CD14-positive monocyte (primary cell): ENCODE results near the gene TTC33. TPM values are rescaled to one million over a fixed set of nuclear protein-coding genes. Genes with fewer than 3 reads are reported as not detected.

Source experiments
- DNase-seq, 3 donors: peaks; one replicate each; pipeline ENCODE4 v3.0.0-alpha.2; 2011 to 2022
- H2AFZ ChIP-seq: 2 replicates; pipeline ENCODE4 v1.6.0; 2012; ENCODE audit warnings: mild to moderate bottlenecking, low read depth, low read length, inconsistent platforms; ENCODE audit not compliant: insufficient read depth, poor library complexity, severe bottlenecking
- H3K27ac ChIP-seq, 2 donors: 1 replicate in 1 of 2; 2 replicates in 1 of 2; pipeline ENCODE4 v1.5.1; 2012 to 2013; ENCODE audit warnings: low read length in 2 of 2, control low read depth in 1 of 2, inconsistent platforms in 1 of 2, low read depth in 1 of 2, mild to moderate bottlenecking in 1 of 2
- H3K27me3 ChIP-seq, 2 donors: one replicate each; pipeline versions ENCODE4 v1.6.0 to v1.6.1; 2011 to 2013; ENCODE audit warnings: low read length in 2 of 2; ENCODE audit not compliant: control insufficient read depth in 2 of 2, insufficient read depth in 2 of 2
- H3K36me3 ChIP-seq, 2 donors: replicated peaks in 1 of 2; 1 replicate in 1 of 2; 2 replicates in 1 of 2; pipeline versions ENCODE4 v1.5.1 to v1.6.1; 2012 to 2013; ENCODE audit warnings: low read length in 2 of 2, control low read depth in 1 of 2, inconsistent platforms in 1 of 2, mild to moderate bottlenecking in 1 of 2; ENCODE audit not compliant: insufficient read depth in 2 of 2, control insufficient read depth in 1 of 2
- H3K4me1 ChIP-seq, 2 donors: 1 replicate in 1 of 2; 2 replicates in 1 of 2; pipeline versions ENCODE4 v1.5.1 to v1.6.1; 2012 to 2013; ENCODE audit warnings: low read length in 2 of 2, control low read depth in 1 of 2, inconsistent platforms in 1 of 2, mild to moderate bottlenecking in 1 of 2, moderate library complexity in 1 of 2; ENCODE audit not compliant: insufficient read depth in 2 of 2, control insufficient read depth in 1 of 2
- H3K4me2 ChIP-seq: replicated peaks from 2 replicates; pipeline ENCODE3; 2012; ENCODE audit warnings: low read length, moderate library complexity, mild to moderate bottlenecking; ENCODE audit not compliant: poor library complexity, severe bottlenecking; ENCODE audit errors: extremely low read depth
- H3K4me3 ChIP-seq, 3 experiments: fragments of 200-600 bp in 1 of 3; sonication (generic) in 1 of 3; replicated peaks in 1 of 3; 1 replicate in 2 of 3; 2 replicates in 1 of 3; pipeline ENCODE4 v1.5.1; 2011 to 2013; ENCODE audit warnings: low read length in 3 of 3, mild to moderate bottlenecking in 3 of 3, control low read depth in 2 of 3, low read depth in 2 of 3, inconsistent platforms in 1 of 3, moderate library complexity in 1 of 3
- H3K79me2 ChIP-seq: 2 replicates; pipeline ENCODE4 v1.6.0; 2012; ENCODE audit warnings: mild to moderate bottlenecking, control low read depth, inconsistent platforms, low read length, moderate library complexity; ENCODE audit not compliant: insufficient read depth
- H3K9ac ChIP-seq: 2 replicates; pipeline ENCODE4 v1.6.0; 2017; ENCODE audit warnings: low read length, mild to moderate bottlenecking; ENCODE audit not compliant: insufficient read depth, poor library complexity, severe bottlenecking
- H3K9me3 ChIP-seq, 2 donors: replicated peaks in 1 of 2; 1 replicate in 1 of 2; 2 replicates in 1 of 2; pipeline versions ENCODE4 v1.5.1 to v1.6.1; 2012 to 2013; ENCODE audit warnings: low read length in 2 of 2, control low read depth in 1 of 2; ENCODE audit not compliant: control insufficient read depth in 1 of 2, insufficient read depth in 1 of 2
- H4K20me1 ChIP-seq: 2 replicates; pipeline ENCODE4 v1.6.0; 2012; ENCODE audit warnings: mild to moderate bottlenecking, low read length, control low read depth, moderate library complexity; ENCODE audit not compliant: insufficient read depth
- H3K27ac Mint-ChIP-seq, 7 donors: one replicate each; pipeline ENCODE4 v1.8.0; 2020; ENCODE audit warnings: mild to moderate bottlenecking in 7 of 7, mixed read lengths in 7 of 7, moderate library complexity in 6 of 7, inconsistent platforms in 2 of 7
- H3K27me3 Mint-ChIP-seq, 3 donors: one replicate each; pipeline ENCODE4 v1.8.0; 2021 to 2022; ENCODE audit warnings: low read depth in 3 of 3, mild to moderate bottlenecking in 3 of 3, mixed read lengths in 3 of 3, moderate library complexity in 3 of 3, inconsistent platforms in 1 of 3
- H3K36me3 Mint-ChIP-seq, 2 donors: one replicate each; pipeline ENCODE4 v1.8.0; 2020; ENCODE audit warnings: mixed read lengths in 2 of 2, inconsistent platforms in 1 of 2, mild to moderate bottlenecking in 1 of 2
- H3K4me1 Mint-ChIP-seq: one replicate; pipeline ENCODE4 v1.8.0; 2020; ENCODE audit warnings: mild to moderate bottlenecking, mixed read lengths
- H3K4me3 Mint-ChIP-seq, 2 donors: one replicate each; pipeline ENCODE4 v1.8.0; 2020; ENCODE audit warnings: mild to moderate bottlenecking in 2 of 2, mixed read lengths in 2 of 2, moderate library complexity in 1 of 2
- H3K9me3 Mint-ChIP-seq, 7 donors: one replicate each; pipeline ENCODE4 v1.8.0; 2020 to 2022; ENCODE audit warnings: mixed read lengths in 7 of 7, mild to moderate bottlenecking in 6 of 7, moderate library complexity in 6 of 7, inconsistent platforms in 2 of 7
- WGBS: methylation state at CpG from one replicate; pipeline ENCODE4 v1.1.5; 2013; ENCODE audit warnings: missing lambda C conversion rate; ENCODE audit not compliant: insufficient coverage; 5-methylcytosine and 5-hydroxymethylcytosine counted together
- intact Hi-C, 2 donors: fragments of 100-400 bp; cut with micrococcal nuclease; formaldehyde crosslinking; loops; one replicate each; pipeline versions ENCODE4 v1.15.0 to v1.15.1; 2023
- polyA plus RNA-seq, 3 donors: library from polyadenylated mRNA; depleted of rRNA in 1 of 3; unstranded in 2 of 3; stranded (reverse) in 1 of 3; fragments of 300-500 nt in 2 of 3; fragments of >200 nt in 1 of 3; fragmentation: Illumina TruSeq in 2 of 3; gene quantifications; 1 replicate in 2 of 3; 2 replicates in 1 of 3; pipeline ENCODE4 v1.2.3, GENCODE V29; 2012 to 2021
- TF ChIP-seq, protein P1 (sequence below): fragments of 200-600 bp; IDR thresholded peaks from one replicate; pipeline ENCODE4 v1.8.0; 2022; ENCODE audit warnings: antibody characterized with exemption, mild to moderate bottlenecking

Gene TTC33
- polyA plus RNA-seq, 3 donors, result 1.5 to 11.7 (median 9.4) TPM

DNA sequence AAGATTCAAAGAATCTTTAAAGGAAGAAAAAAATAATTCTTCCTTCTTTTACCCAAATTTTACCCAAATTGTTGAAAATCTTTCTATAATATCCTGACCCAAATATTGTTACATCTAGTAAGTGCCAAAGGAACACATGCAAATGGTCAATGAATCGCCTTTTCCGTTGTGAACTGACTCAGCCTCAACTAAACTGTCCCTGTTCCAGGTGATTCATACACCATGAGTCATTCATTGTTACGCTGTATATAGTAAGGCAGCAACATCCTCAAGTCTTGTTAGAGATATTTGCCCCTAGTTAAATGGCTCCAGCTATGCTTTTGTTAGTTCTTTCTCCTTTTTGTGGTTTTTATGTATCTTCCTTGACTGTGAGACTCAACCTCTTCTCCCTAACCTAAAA lies 66.3 kb downstream of the TTC33 start:
- Mint-ChIP-seq H3K27ac (peak overlapping the region in 6 of 7 donors; percentile 41 to 85 (median 78)), H3K36me3 (peaks cover 65 to 84% of the 10 kb centered on the region in 2 donors), H3K27me3 (no peaks in the 10 kb centered on the region), H3K9me3 (peaks cover 0 to 4% (median 0%) of the 10 kb centered on the region in 7 donors), H3K4me1 (peaks cover 56% of the 10 kb centered on the region), H3K4me3 (no peak overlapping the region)
- H3K4me1 ChIP-seq, result peaks cover 35 to 56% of the 10 kb centered on the region in 2 donors
- H3K27ac ChIP-seq, result peak overlapping the region in 1 of 2 donors; percentile 71
- H3K4me2 ChIP-seq, result no peak overlapping the region
- H3K9me3 ChIP-seq, result no peaks in the 10 kb centered on the region
- DNase-seq, result peak; percentile 77 to 95 (median 90)
- no peak overlapping the region for H2AFZ ChIP-seq
- WGBS, result no CpG with 5 or more reads among the region's 3 CpGs
- peaks cover 98% of the 10 kb centered on the region for H4K20me1 ChIP-seq
- H3K27me3 ChIP-seq, result no peaks in the 10 kb centered on the region
- TF ChIP-seq, protein P1, sequence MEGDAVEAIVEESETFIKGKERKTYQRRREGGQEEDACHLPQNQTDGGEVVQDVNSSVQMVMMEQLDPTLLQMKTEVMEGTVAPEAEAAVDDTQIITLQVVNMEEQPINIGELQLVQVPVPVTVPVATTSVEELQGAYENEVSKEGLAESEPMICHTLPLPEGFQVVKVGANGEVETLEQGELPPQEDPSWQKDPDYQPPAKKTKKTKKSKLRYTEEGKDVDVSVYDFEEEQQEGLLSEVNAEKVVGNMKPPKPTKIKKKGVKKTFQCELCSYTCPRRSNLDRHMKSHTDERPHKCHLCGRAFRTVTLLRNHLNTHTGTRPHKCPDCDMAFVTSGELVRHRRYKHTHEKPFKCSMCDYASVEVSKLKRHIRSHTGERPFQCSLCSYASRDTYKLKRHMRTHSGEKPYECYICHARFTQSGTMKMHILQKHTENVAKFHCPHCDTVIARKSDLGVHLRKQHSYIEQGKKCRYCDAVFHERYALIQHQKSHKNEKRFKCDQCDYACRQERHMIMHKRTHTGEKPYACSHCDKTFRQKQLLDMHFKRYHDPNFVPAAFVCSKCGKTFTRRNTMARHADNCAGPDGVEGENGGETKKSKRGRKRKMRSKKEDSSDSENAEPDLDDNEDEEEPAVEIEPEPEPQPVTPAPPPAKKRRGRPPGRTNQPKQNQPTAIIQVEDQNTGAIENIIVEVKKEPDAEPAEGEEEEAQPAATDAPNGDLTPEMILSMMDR, result no peak
- H3K4me3 ChIP-seq, result no peak overlapping the region
- H3K9ac ChIP-seq, result no peak overlapping the region
- intact Hi-C loops, result loop anchor here (5.0 to 10.0 kb wide), 6 partner anchors 65 to 1107 kb away; partner anchors contain the start of gene TTC33 (in 1 of the 2)
- peaks cover 47 to 65% of the 10 kb centered on the region in 2 donors for H3K36me3 ChIP-seq
- peaks cover 84% of the 10 kb centered on the region for H3K79me2 ChIP-seq

DNA sequence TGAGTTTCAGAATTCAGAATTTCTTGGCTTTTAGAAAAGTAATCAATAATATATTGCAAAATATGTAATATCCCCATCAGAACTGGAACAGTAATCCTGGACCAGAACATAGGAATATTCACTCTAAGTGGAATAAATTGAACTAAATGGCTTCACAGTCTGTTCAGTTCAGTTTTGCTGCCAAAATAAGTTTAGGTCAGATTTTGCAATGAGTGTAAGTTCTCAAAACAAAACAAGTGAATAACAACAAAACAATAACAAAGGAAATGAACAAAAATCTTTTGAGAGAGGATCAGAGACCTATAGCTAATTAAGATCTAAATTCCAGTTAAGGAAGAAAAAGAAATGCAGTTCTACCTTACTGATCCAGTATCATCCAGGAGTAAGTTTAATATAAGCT lies 66.8 kb downstream of the TTC33 start:
- Histone ChIP-seq H3K27ac (peak overlapping the region in 1 of 2 donors; percentile 71), H3K4me3 (no peak overlapping the region), H3K27me3 (no peaks in the 10 kb centered on the region), H4K20me1 (peaks cover 98% of the 10 kb centered on the region), H2AFZ (no peak overlapping the region), H3K9me3 (no peaks in the 10 kb centered on the region), H3K36me3 (peaks cover 45 to 61% of the 10 kb centered on the region in 2 donors), H3K4me1 (peaks cover 38 to 60% of the 10 kb centered on the region in 2 donors), H3K9ac (no peak overlapping the region), H3K4me2 (no peak overlapping the region), H3K79me2 (peaks cover 88% of the 10 kb centered on the region)
- H3K4me1 Mint-ChIP-seq, result peaks cover 60% of the 10 kb centered on the region
- peak overlapping the region in 5 of 7 donors; percentile 28 to 84 (median 53) for H3K27ac Mint-ChIP-seq
- H3K36me3 Mint-ChIP-seq, result peaks cover 65 to 84% of the 10 kb centered on the region in 2 donors
- H3K9me3 Mint-ChIP-seq, result peaks cover 0 to under 1% (median 0%) of the 10 kb centered on the region in 7 donors
- no peaks in the 10 kb centered on the region for H3K27me3 Mint-ChIP-seq
- TF ChIP-seq, protein P1, result no peak
- H3K4me3 Mint-ChIP-seq, result no peak overlapping the region
- intact Hi-C loops, result loop anchor here (5.0 to 10.0 kb wide), 6 partner anchors 66 to 1107 kb away; partner anchors contain the start of gene TTC33 (in 1 of the 2)
- no peak for DNase-seq
